Heart right ventricle (tissue), 16 donors: Measurements from ENCODE around the gene DTNA. TPM values are rescaled to one million over a fixed set of nuclear protein-coding genes. Genes with fewer than 3 reads are reported as not detected.
"Not testable (repeated sequence)": the region's sequence is repeated elsewhere in the genome, so short reads cannot be mapped to it uniquely, and the experiment has no call there.

Experiments
- ATAC-seq, 8 donors: fragments of 200-7000 bp; cut with Tn5 transposase; one replicate each; pipeline ENCODE4 v1.9.1; 2020; ENCODE audit warnings: mild to moderate bottlenecking in 8 of 8, moderate library complexity in 8 of 8, moderate number of reproducible peaks in 1 of 8
- DNase-seq, 2 donors: peaks; one replicate each; pipeline ENCODE4 v3.0.0-alpha.2; 2020
- H3K27ac ChIP-seq, 10 donors: fragments of 200-600 bp; sonication (generic) in 2 of 10; one replicate each; pipeline versions ENCODE4 v1.5.0 to v1.8.0; 2020 to 2022; ENCODE audit warnings: mild to moderate bottlenecking in 3 of 10
- H3K27me3 ChIP-seq, 7 donors: fragments of 200-600 bp; one replicate each; pipeline ENCODE4 v1.8.0; 2021 to 2022; ENCODE audit warnings: mild to moderate bottlenecking in 2 of 7
- H3K36me3 ChIP-seq, 9 donors: fragments of 200-600 bp; sonication (generic) in 1 of 9; one replicate each; pipeline versions ENCODE4 v1.5.0 to v1.8.0; 2020 to 2022; ENCODE audit warnings: mild to moderate bottlenecking in 2 of 9
- H3K4me1 ChIP-seq, 9 donors: fragments of 200-600 bp; sonication (generic) in 1 of 9; one replicate each; pipeline versions ENCODE4 v1.5.0 to v1.8.0; 2020 to 2022; ENCODE audit warnings: mild to moderate bottlenecking in 4 of 9
- H3K4me3 ChIP-seq, 10 donors: fragments of 200-600 bp; sonication (generic) in 2 of 10; one replicate each; pipeline versions ENCODE4 v1.5.0 to v1.8.0; 2020 to 2022; ENCODE audit warnings: mild to moderate bottlenecking in 7 of 10, moderate library complexity in 2 of 10
- H3K9me3 ChIP-seq, 11 donors: fragments of 200-600 bp in 10 of 11; sonication (generic) in 2 of 11; one replicate each; pipeline versions ENCODE4 v1.5.0 to v1.8.0; 2013 to 2022; ENCODE audit warnings: mild to moderate bottlenecking in 2 of 11, control low read depth in 1 of 11, moderate library complexity in 1 of 11
- CTCF ChIP-seq, 9 donors: fragments of 200-600 bp; sonication (generic) in 2 of 9; IDR thresholded peaks; one replicate each; pipeline versions ENCODE4 v1.5.0 to v1.8.0; 2021 to 2022; ENCODE audit warnings: antibody characterized with exemption in 9 of 9, mild to moderate bottlenecking in 5 of 9, moderate library complexity in 1 of 9
- WGBS, 2 donors: extraction: QIAGEN DNeasy Blood & Tissue Kit; methylation state at CpG; one replicate each; pipeline ENCODE4 v1.1.7; 2013; ENCODE audit warnings: inconsistent platforms in 1 of 2; 5-methylcytosine and 5-hydroxymethylcytosine counted together
- intact Hi-C, 10 donors: fragments of 100-400 bp; cut with DNase I; formaldehyde crosslinking; loops; one replicate each; pipeline versions ENCODE4 v1.11.1 to v1.14.2; 2022
- polyA plus RNA-seq, 2 donors: library from polyadenylated mRNA; stranded (reverse); fragments of 200-250 nt; gene quantifications; one replicate each; pipeline ENCODE4 v1.2.3, GENCODE V29; 2013
- total RNA-seq, 10 donors: library from RNA; stranded (reverse); fragmentation: NEBNext Ultra II Directional in 3 of 10; extraction: Animal tissue kit (Norgen Biotek cat#: 25700) in 3 of 10; gene quantifications; one replicate each; pipeline versions ENCODE4 v1.2.1 to v1.2.4, GENCODE V29; 2021 to 2023
- donor health status: Arrhythmogenic right ventricular cardiomyopathy.
- donor health status: ischemic (EF 13 %, LVEDD 7.1; RV severe dilation, severe dysfunction).
- donor health status: healthy with polysubstance abuse.
- donor health status: DM: no; HTN: yes; CAD: no.
- donor health status: DM: no; HTN: no; CAD: no.
- donor health status: ischemic (EF 25% LVEDD 6.9; RV normal size, moderate dysfunction).
- donor health status: ischemic (EF 25% LVEDD 5.7; RV mildly dilated, moderate dysfunction).
- donor health status: healthy.
- donor health status: DM: yes; HTN: yes; CAD: no.
- donor health status: Ischemic cardiomyopathy.
- donor health status: ischemic (EF 35%, LVEDD 5.7; RV mildly dilated, moderate dysfunction).
- donor health status: nonischemic (EF 11% LVEDD 7.7; RV severe dilation, severe dysfunction).
- donor health status: DM: yes; HTN: yes; CAD: no.
- donor health status: PGD.
- donor health status: ischemic (EF 29% LVEDD 5.4; RV normal size, mild dysfunction).
- donor health status: nonischemic (EF 23%, LVEDD 6.1; RV moderate dilation, normal function).

Gene DTNA
- total and polyA plus RNA-seq, 12 donors, result 65.4 to 198 (median 179) TPM

- Histone ChIP-seq H3K9me3 (no peaks in the 10 kb centered on the region), H3K27ac (no peak overlapping the region), H3K36me3 (no peaks in the 10 kb centered on the region), H3K4me1 (peaks cover 0 to 14% (median 0%) of the 10 kb centered on the region in 9 donors), H3K27me3 (no peaks in the 10 kb centered on the region), H3K4me3 (no peak overlapping the region)
- no peak for TF ChIP-seq CTCF (IDR thresholded peaks at IDR 0.05)
- WGBS, 2 donors, result 90 to 95% methylated on average over 3 of the region's 3 CpGs
- intact Hi-C loops, result loop anchor here in 2 of 10 donors (10.0 kb wide), 1 partner anchor 108 kb away; no protein-coding TSS in a partner anchor
- DNase-seq, result no peak
- ATAC-seq, result no peak
Observed at GRCh38 chr18:34676816-34677574, 33.1 kb upstream of the DTNA start.

- ATAC-seq, DNase-seq, H3K27me3 ChIP-seq, H3K36me3 ChIP-seq, H3K9me3 ChIP-seq, intact Hi-C loops, H3K27ac ChIP-seq, H3K4me3 ChIP-seq: not testable (repeated sequence)
- H3K4me1 ChIP-seq, result peaks cover 0 to 20% (median 8%) of the 10 kb centered on the region in 9 donors
- WGBS, 2 donors, result 69 to 91% methylated on average over 3 of the region's 3 CpGs
Observed at GRCh38 chr18:34689750-34690149, 20.3 kb upstream of the DTNA start.

- H3K27ac ChIP-seq, result no peak overlapping the region
- intact Hi-C loops, result no loop called here
- ATAC-seq (no peak), DNase-seq (no peak)
- no peaks in the 10 kb centered on the region for H3K9me3 ChIP-seq
- H3K4me1 ChIP-seq, result peaks cover 0 to 32% (median 15%) of the 10 kb centered on the region in 9 donors
- TF ChIP-seq CTCF (IDR thresholded peaks at IDR 0.05), result no peak
- no peaks in the 10 kb centered on the region for H3K36me3 ChIP-seq
- no peaks in the 10 kb centered on the region for H3K27me3 ChIP-seq
- H3K4me3 ChIP-seq, result no peak overlapping the region
Observed at GRCh38 chr18:34691614-34692013, 18.5 kb upstream of the DTNA start.

GRCh38 chr18:34694591-34695165, 15.4 kb upstream of the DTNA start:
- DNase-seq (no peak), ATAC-seq (peak in 1 of 8 donors; percentile 31)
- 27 to 44% methylated on average over 5 of the region's 5 CpGs for WGBS, 2 donors
- intact Hi-C loops, result no loop called here
- TF ChIP-seq CTCF (IDR thresholded peaks at IDR 0.05), result no peak
- no peak overlapping the region for H3K27ac ChIP-seq
- H3K9me3 ChIP-seq, result peaks cover 0 to 3% (median 0%) of the 10 kb centered on the region in 11 donors
- no peak overlapping the region for H3K4me3 ChIP-seq
- H3K36me3 ChIP-seq, result peaks cover 0 to 5% (median 0%) of the 10 kb centered on the region in 9 donors
- H3K4me1 ChIP-seq, result peaks cover 0 to 32% (median 15%) of the 10 kb centered on the region in 9 donors
- H3K27me3 ChIP-seq, result no peaks in the 10 kb centered on the region

- Histone ChIP-seq H3K9me3 (peaks cover 0 to 3% (median 0%) of the 10 kb centered on the region in 11 donors), H3K4me3 (no peak overlapping the region), H3K36me3 (peaks cover 0 to 5% (median 0%) of the 10 kb centered on the region in 9 donors), H3K4me1 (peaks cover 0 to 35% (median 15%) of the 10 kb centered on the region in 9 donors), H3K27ac (no peak overlapping the region), H3K27me3 (no peaks in the 10 kb centered on the region)
- no peak for TF ChIP-seq CTCF (IDR thresholded peaks at IDR 0.05)
- ATAC-seq (peak in 5 of 8 donors; percentile 42 to 60 (median 59)), DNase-seq (no peak)
- WGBS, 2 donors, result 62 to 67% methylated on average over 5 of the region's 5 CpGs
- intact Hi-C loops, result no loop called here
Observed at GRCh38 chr18:34695310-34695709, 14.8 kb upstream of the DTNA start.
